GM19328 (cell line): ENCODE results near the gene CDKAL1.
"Not testable (repeated sequence)": the region's sequence is repeated elsewhere in the genome, so short reads cannot be mapped to it uniquely, and the experiment has no call there.

ENCODE experiments used
- ATAC-seq: cut with Tn5 transposase; IDR thresholded peaks from one replicate; pipeline ENCODE4 v1.9.1; 2021; ENCODE audit warnings: mild to moderate bottlenecking, moderate library complexity; ENCODE audit not compliant: unreplicated experiment

Gene CDKAL1

DNA sequence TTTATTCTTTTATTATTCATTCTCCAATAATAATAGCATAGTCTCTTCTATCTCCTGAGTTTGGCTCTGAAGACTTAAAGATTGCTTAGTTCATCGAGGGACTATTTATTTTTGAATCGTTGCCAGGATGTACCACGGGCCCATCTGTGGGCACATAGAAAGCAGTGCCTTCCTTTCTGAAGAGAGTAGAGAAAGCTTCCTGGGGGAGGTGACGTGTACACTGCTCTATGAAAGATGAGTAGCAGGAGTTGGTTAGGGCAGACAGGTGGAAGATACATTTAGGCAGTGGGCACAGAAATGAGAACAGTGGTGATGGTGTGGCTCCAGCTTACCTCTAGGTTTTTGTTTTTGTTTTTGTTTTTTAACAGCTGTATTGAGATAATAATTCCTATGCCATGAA is 98.4 kb downstream of the CDKAL1 start:
- ATAC-seq, result no peak

DNA sequence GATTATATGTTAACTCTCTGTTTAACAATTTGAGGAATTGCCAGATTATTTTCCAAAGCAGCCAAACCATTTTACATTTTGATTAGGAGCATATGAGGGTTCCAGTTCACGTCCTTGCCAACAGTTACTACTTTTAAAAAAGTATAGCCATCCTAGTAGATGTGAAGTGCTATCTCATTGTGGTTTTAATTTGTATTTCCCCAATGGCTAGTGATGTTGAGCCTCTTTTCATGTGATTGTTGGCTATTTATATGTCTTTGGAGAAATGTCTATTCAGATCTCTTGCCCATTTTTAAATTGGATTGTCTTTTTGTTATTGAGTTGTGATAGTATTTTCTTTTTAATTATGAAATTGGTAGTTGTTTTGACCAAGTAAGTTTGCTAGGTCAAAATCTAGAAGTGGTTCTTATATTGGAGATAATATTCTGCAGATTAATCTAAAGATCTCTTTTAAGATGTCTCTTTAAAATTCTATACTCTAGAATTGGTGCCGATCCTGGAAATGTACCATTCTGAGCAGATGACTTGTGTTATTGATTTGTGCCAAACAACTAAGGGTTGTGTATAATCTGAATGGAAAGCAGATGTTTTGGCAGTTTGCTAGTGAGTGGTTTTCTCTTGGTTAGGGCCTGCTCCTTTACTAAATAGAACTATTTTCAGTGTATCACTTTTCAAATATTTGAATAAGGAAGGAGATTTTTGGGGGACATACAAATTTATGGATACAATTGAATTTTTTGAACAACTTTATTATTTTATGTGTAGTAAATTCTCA is 99.5 kb downstream of the CDKAL1 start:
- ATAC-seq, result no peak

DNA sequence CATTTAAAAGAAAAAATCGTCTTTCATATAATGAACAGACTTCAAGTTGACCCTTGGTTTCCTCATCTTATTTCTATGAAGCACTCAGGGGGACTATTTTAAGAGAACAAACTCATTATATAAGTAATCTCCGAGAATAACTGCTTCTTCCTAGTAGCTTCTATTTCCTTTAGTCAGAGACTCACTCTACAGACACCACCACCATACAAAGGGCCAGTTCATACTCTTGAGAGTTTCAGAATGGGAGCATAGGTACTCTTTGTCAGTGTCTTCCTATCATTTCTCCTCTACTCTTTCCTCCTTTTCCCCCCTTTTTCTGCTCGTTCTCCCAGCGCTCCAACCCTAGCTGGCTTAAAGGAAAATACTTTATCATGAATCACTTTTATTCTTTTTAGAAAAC is 104.9 kb downstream of the CDKAL1 start:
- no peak for ATAC-seq

DNA sequence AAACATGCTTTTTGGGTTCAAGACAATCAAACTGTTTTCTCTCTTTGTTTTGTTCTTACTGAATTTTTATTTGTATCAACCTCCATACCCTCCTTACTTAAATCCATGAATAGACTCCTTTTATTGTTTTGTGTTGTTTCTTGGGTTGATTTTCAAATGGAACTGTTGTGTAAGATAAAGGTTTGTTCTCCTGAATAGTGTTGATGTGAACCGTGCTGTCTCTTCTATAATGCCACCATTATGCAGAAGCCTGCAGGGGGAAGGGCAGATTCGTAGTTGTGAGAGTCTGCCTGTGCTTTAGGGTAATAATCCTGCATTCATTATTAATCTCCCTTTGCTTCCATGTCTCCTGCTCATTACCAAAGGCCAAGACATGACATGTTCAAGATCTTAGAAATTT is 105.9 kb downstream of the CDKAL1 start:
- no peak for ATAC-seq

DNA sequence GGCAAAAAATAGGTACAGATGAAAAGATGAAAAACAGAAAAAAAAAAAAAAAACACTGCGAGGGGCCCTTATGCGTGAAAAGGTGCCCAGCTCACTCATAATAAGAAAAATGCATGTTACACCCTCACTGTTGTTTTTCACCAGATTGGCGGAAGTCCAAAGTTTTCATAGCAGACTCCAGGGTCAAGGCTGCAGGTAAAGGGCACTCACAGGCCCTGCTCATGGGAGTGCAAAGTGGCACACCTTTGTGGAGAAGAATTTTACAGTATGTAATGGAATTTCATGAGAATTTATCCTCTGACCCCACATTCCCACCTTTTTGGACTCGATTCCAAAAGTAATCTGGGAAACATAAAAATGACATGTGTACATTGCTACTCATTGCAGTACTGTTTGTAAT is 108.2 kb downstream of the CDKAL1 start:
- no peak for ATAC-seq

DNA sequence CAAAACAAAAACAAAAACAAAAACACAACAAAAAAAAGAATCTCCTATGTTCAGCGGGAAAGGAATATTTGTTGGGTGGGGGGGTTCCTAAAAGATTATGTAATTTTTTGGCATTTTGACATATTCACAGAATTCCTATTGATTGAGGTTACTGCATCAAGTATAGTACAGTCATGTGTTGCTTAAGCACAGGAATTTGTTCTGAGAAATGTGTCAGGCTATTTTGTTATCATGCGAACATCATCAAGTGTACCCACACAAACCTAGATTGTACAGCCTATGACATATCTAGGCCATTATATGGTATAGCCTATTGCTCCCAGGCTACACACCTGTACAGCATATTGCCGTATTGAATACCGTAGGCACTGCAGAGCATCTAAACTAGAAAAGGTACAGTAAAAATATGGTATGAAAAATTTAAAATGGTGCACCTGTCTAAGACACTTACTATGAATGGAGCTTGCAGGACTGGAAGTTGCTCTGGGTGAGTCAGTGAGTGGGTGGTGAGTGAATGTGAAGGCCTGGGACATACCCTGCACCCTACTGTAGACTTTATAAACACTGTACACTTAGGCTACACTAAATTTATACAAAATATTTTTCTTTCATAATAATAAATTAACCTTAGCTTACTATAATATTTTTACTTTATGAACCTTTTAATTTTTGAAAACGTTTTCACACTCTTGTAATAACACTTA is 110.6 kb downstream of the CDKAL1 start:
- no peak for ATAC-seq

DNA sequence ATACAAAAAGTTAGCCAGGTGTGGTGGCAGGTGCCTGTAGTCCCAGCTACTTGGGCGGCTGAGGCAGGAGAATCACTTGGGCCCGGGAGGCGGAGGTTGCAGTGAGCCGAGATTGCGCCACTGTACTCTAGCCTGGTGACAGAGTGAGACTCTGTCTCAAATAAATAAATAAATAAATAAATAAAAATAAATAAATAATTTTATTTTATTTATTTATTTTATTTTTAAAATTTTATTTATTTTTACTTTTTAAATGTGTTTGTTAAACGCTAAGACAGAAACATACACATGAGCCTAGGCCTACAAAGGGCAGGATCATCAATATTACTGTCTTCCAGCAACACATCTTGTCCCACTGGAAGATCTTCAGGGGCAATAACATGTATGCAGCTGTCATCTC is 111.3 kb downstream of the CDKAL1 start:
- not testable (repeated sequence) for ATAC-seq

DNA sequence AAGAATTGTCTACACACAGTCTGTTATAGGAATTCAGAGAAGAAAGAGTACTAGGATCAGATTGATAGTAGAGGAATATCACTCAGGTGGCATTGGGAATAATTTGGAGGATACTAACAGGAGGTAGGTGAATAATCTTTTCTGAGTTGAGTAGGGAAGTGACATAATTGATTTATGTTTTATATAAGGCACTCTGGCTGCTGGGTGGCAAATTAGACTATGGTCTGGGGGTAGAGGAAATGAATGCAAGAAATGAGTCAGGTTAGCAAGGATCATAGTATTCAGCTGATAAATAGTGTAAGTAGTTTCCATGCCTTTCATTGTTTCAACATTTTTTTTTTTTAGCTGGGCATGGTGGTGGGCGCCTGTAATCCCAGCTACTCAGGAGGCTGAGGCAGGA is 113.3 kb downstream of the CDKAL1 start:
- ATAC-seq, result no peak

DNA sequence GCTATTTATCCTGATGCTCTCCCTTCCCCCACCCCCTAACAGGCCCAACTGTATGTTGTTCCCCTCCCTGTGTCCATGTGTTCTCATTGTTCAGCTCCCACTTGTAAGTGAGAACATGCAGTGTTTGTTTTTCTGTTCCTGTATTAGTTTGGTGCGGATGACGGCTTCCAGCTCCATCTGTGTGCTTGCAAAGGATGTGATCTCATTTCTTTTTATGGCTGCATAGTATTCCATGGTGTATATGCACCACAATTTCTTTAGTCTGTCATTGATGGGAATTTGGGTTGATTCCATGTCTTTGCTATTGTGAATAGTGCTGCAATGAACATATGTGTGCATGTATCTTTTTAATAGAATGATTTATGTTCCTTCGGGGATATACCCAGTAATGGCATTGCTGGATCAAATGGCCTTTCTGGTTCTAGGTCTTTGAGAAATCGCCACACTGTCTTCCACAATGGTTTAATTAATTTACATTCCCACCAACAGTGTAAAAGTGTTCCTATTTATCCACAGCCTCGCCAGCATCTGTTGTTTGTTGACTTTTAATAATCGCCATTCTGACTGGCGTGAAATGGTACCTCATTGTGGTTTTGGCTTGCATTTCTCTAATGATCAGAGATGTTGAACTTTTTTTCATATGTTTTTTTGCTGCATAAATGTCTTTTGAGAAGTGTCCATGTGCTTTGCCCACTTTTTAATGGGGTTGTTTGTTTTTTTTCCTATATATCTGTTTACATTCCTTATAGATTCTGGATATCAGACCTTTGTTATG is 115.6 kb downstream of the CDKAL1 start:
- not testable (repeated sequence) for ATAC-seq

DNA sequence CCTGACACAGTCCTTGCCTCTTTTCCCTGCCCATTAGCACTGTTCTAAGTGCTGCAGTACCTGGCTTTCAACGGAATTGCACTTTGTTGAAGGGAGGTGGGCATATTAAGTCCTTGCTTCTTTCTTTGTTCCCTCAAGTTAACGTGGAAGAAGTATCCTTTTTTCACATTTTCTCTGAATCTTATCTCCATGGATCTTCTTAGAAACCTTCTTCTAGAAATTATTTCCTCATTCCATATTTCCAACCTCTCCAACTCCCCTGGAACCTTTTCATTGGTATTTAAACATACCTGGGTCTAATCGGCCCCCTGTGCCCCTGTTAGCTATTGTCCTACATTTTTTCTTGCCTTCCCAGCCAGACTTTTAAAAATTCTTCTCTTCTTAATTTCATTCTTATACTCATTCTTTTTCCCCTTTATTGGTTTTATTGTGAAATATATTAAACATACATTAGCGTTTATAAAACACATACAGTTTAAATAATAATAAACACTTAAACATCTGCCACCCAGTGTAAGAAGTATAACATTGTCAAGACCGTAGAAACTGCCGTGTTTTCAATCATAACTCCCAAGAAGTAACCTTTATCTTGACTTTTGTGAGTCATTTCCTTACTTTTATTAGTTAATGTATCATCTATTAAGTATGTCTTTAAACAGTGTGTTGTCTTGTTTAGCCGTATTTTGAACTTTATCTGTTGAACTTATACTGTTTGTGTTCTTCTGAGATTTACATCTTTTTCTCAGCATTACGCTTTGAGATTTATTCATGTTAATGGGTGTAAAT is 118.2 kb downstream of the CDKAL1 start:
- ATAC-seq, result no peak

DNA sequence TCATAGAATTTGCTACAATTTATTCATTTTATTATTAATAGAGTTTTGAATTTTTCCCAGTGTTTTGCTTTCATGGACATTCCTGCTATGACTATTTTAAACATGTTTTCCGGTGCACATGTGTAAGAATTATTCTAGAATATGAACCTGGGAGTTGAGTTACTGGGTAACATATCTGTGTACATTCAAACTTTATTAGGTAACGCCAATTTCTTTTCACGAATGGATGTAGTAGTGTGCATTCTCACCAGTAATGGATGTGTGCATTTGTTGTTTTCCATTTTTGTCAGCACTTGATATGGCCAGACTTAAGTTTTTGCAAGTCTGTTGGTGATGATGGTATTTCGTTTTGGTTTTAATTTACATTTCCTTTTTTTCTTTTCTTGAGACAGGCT is 118.8 kb downstream of the CDKAL1 start:
- no peak for ATAC-seq

DNA sequence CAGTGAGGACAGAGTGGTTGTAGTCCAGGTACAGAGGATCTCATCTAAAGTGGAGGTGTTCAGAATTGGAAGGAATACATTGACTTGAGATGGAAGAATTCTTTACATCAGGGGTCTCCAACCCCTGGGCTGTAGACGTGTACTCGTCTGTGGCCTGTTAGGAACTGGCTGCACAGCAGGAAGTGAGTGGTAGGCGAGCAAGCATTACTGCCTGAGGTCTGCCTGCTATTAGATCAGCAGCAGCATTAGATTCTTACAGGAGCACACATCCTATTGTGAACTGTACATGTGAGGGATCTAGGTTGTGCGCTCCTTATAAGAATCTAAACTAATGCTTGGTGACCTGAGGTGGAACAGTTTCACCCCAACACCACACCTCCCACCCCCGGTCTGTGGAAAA is 121.1 kb downstream of the CDKAL1 start:
- no peak for ATAC-seq

DNA sequence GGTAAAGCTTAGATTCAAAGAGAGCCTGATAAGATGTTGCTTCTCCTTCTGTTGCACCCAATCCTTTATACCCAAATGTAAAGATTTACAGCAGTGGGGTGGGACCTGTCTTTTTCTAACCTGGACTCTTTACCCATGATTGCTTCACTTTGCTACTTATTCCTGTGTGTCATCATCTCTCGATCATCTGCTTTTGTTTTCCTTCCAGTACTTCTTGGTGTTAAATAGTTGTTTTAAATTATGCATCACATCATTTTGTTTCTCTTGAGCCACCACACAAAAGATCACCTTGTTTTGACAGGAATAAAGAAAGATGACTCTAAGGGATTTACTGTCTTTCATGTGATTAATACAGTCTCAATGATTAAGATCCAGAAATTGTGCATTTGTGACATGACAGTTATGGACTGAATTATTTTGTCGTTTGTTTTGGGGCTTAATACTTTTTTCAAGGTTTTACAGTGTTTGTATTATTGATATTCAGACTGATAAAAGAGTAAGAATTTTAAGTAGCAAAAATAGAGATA is 123.1 kb downstream of the CDKAL1 start:
- ATAC-seq, result no peak

DNA sequence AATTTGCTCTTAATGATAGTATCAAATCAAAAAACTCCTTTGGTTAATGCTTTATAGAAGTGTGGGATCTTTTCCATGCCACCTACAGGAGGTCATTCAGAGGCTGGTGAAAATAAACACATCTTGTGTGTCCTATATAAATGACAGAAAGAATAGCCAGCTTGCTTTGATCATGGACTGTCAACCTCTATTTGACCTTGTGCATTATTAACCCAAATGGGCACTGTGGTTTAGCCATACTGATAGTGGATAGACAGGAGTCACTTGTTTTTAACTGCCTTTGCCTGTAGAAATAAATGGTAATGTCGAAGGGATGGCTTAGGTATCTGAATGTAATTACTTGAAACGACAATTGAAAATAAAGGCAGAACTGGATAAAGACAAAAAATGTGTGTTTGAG is 123.8 kb downstream of the CDKAL1 start:
- no peak for ATAC-seq

DNA sequence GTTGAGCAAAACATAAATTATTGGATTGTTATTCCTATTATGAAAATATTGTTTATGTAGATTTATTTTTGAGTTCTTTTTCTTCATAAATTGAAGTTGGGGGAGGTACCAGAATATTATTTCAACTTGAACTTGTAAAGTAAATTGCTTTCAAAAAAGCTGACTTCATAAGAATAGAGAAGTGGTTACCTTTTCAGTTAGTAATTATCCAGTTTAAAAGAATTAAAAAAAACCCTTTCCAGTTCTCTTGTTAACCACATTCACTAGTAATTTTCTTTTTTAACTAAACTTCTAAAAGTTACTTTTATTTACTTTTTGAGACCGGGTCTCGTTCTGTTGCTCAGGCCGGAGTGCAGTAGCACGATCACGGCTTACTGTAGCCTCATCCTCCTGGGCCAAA is 124.3 kb downstream of the CDKAL1 start:
- no peak for ATAC-seq

DNA sequence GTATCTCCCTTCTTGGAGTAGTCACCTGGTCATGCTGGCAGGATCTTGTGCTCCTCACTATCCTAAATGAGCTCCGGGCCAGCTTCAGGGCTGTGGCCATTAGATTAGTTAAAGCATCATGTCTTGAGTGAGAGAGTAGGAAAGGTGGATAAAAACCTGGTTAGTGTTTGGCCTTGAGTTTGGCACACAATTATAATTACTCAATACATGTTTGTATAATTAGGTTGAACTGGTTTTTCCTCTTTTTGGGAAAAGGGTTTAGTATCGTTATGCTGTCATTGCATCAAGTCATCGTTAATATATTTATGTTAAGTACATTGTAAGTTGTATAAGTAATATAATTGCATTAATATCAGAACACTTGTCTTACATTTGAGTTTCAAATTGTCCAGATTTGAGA is 126.3 kb downstream of the CDKAL1 start:
- no peak for ATAC-seq

DNA sequence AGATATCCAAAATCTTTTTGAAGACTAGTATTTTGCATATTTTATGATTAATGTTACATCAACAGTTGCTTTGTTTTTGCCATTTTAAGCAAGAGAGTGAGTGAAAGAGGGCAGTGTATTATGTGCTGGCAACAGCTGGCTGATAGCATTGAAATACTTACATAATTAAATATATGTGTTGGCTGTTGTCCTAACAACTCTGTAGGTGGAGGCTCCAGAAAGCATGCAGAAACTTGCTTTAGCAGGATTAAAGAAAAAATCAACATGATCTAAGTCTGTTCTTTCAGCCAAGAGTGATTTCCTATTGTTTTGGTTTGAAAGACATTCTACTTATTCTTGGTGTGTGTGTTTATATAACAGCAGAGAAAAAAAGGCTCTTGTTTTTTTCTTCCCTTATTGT is 127.5 kb downstream of the CDKAL1 start:
- no peak for ATAC-seq

DNA sequence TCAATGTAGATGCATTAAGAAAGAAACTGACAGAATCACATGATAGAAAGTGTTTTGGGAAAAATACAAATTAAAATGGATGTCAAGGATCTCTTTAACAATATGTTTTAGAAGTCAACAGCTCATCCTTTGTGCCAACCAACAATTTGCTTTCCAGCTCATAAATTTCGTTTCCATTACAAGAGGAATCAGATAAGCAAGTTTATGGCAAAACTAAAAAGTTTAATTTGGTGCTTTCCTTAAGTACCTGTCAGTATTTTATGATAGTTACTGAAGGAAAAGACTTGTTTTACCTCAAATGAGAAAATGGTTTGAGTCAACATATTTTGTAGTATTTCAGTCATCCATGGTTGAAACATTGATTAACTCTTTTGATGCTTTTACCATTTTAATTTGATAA is 130.0 kb downstream of the CDKAL1 start:
- ATAC-seq, result no peak

DNA sequence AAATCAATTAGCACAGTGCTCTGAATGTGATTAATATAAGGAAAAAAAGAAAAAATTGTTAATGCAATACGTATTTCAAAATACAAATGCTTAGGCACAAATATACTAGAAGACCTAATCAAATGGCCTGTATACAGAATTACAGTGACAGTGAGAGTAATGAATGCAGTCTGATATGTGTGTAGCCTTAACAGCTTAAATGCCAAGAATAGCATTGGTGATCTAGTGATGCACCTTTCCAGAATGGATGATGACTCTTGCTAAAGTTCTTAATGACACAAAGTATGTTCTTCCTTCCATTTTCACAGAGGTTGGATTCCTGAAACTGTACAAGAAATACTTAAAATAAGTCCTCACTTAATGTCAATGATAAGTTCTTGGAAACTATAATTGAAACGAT is 131.0 kb downstream of the CDKAL1 start:
- no peak for ATAC-seq

DNA sequence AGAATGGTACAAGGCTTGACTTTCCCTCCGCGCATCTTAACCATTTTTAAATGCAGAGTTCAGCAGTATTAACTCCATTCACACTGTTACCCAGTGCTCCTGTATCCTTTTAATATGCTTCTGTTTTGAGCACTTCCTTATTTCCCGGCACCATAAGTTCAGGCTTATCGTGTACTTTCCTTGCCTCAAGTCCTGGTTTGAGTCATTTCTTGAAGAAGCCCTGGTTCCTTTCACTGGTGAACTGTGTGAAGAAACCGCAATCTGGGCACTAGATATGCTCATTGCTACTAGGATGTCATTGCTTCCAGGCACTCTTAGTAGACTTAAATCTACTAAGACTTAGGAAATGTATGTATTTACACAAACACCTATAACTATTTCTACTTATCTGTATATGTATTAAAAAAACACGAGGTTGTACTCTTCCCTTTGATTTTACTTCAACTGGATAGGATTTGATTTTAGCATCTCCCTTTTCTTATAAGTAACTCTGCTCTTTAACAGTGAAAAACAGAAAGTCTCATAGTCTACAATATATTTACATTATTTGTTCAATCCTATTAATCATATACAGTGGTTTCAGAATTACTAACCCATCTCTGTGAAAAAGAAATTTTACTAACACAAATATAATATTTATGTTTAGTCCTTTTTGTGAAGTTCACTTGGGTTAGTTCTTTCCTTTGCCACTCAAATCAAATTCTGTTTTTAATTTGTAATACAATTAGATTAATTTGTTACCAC is 135.5 kb downstream of the CDKAL1 start:
- no peak for ATAC-seq
